Brain microvascular endothelial cell (primary cell): ENCODE data around the gene RAMP3.

ENCODE experiments used
- DNase-seq: peaks from one replicate; pipeline ENCODE4 v3.0.0-alpha.2; 2020
- H3K27ac ChIP-seq: fragments of 250-450 bp; sonication (Bioruptor Pico); 2 replicates; pipeline ENCODE4 v1.5.1; 2020; ENCODE audit warnings: mild to moderate bottlenecking, moderate library complexity
- H3K27me3 ChIP-seq: fragments of 250-450 bp; sonication (Bioruptor Pico); replicated peaks from 2 replicates; pipeline ENCODE4 v1.5.1; 2020; ENCODE audit warnings: mild to moderate bottlenecking
- H3K36me3 ChIP-seq: fragments of 250-450 bp; sonication (Bioruptor Pico); replicated peaks from 2 replicates; pipeline ENCODE4 v1.5.1; 2020; ENCODE audit warnings: mild to moderate bottlenecking
- H3K4me3 ChIP-seq: 2 replicates; pipeline ENCODE4 v1.5.1; 2011; ENCODE audit warnings: low read depth, mild to moderate bottlenecking, control low read depth, low read length, moderate library complexity
- in situ Hi-C: cut with HindIII; loops from 2 replicates; pipeline ENCODE4 v1.10.0; 2017; ENCODE audit warnings: low sequenced_read_pairs, low pct_ligation_motif_present
- TF ChIP-seq, protein P1 (sequence below): IDR thresholded peaks from 2 replicates; pipeline ENCODE4 v1.5.1; 2011; ENCODE audit warnings: low read depth, mild to moderate bottlenecking, moderate library complexity, low read length, control low read depth, inconsistent platforms; ENCODE audit errors: missing control alignments

The RAMP3 gene

GRCh38 chr7:45155941-45156340 lies 1.6 kb upstream of the RAMP3 start:
- Histone ChIP-seq H3K36me3 (no peaks in the 10 kb centered on the region), H3K27ac (no peak overlapping the region), H3K27me3 (peaks cover 22% of the 10 kb centered on the region), H3K4me3 (no peak overlapping the region)
- TF ChIP-seq, protein P1, sequence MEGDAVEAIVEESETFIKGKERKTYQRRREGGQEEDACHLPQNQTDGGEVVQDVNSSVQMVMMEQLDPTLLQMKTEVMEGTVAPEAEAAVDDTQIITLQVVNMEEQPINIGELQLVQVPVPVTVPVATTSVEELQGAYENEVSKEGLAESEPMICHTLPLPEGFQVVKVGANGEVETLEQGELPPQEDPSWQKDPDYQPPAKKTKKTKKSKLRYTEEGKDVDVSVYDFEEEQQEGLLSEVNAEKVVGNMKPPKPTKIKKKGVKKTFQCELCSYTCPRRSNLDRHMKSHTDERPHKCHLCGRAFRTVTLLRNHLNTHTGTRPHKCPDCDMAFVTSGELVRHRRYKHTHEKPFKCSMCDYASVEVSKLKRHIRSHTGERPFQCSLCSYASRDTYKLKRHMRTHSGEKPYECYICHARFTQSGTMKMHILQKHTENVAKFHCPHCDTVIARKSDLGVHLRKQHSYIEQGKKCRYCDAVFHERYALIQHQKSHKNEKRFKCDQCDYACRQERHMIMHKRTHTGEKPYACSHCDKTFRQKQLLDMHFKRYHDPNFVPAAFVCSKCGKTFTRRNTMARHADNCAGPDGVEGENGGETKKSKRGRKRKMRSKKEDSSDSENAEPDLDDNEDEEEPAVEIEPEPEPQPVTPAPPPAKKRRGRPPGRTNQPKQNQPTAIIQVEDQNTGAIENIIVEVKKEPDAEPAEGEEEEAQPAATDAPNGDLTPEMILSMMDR, result no peak
- in situ Hi-C loops, result no loop called here
- no peak for DNase-seq

- no peaks in the 10 kb centered on the region for H3K36me3 ChIP-seq
- in situ Hi-C loops, result no loop called here
- H3K4me3 ChIP-seq, result no peak overlapping the region
- H3K27ac ChIP-seq, result no peak overlapping the region
- DNase-seq, result no peak
- H3K27me3 ChIP-seq, result peaks cover 22% of the 10 kb centered on the region
- TF ChIP-seq, protein P1, result no peak
These were observed 897 bp upstream of the RAMP3 start for GRCh38 chr7:45156516-45157272.

DNA sequence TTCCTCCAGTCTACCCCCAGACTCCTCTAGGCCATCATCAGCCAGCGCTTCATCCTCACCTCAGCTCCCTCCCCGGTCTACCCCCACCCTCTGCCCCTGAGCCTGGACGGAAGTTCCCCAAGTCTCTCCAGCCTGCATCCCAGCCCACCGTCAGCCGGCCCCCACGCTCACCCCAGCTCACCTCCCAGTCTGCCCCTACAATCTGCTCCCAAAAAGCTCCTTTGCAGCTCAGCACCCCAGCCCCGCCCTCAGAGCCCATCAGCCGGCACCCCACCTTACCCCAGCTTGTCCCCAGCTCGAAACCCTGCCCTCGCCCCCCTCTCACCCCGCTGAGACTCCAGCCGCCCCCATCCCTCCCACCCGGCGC lies 322 bp upstream of the RAMP3 start:
- no peak overlapping the region for H3K27ac ChIP-seq

DNA sequence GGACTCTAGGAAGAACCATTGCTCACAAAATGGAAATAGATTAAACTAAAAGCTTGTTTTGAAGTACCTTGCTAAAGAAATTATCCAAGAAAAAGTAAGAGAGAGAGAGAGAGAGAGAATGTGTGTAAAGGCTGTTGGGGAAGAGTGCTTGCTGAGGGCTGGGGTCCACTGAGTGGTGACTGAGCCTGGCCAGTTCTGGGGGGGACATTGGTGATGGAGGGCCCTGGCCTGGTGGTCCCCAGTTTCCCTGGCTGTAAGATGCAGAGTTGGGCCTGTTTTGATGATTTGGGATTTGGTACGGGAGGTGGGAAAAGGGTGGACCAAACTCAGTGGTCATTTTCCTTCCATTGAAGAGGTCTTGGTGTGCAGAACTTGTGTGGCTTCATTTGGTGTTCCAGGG lies 880 bp downstream of the RAMP3 start:
- in situ Hi-C loops, result no loop called here
- H3K4me3 ChIP-seq, result no peak overlapping the region
- TF ChIP-seq, protein P1, result no peak
- no peak for DNase-seq
- peaks cover 22% of the 10 kb centered on the region for H3K27me3 ChIP-seq
- no peak overlapping the region for H3K27ac ChIP-seq
- no peaks in the 10 kb centered on the region for H3K36me3 ChIP-seq

More for the DNA sequence above, 322 bp upstream of the RAMP3 start:
- no peak for DNase-seq
- Histone ChIP-seq H3K36me3 (no peaks in the 10 kb centered on the region), H3K27me3 (peaks cover 22% of the 10 kb centered on the region), H3K4me3 (no peak overlapping the region)
- in situ Hi-C loops, result no loop called here
- TF ChIP-seq, protein P1, result no peak

DNA sequence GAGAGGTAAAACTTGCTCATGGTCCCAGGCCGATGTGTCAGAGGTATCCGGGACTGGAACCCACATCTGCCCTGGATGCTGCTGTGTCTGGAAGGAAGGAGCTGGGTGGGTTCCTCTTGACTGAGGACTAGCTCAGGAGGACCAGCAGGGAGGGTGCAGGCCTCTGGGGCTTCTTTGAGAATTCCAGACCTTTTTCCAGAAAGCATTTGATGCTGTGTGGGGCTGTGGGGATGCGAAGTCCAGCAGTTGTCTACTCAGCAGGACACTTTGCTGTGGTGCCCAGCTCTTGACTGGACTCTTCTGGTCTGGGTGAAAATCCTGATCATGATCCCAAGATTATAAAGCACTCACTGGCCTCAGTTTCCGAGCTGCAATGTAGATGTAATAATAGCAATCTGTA lies 1.7 kb downstream of the RAMP3 start:
- Histone ChIP-seq H3K4me3 (no peak overlapping the region), H3K27me3 (peaks cover 22% of the 10 kb centered on the region), H3K36me3 (no peaks in the 10 kb centered on the region), H3K27ac (no peak overlapping the region)
- in situ Hi-C loops, result no loop called here
- TF ChIP-seq, protein P1, result no peak
- DNase-seq, result no peak

GRCh38 chr7:45160417-45160881 lies 2.9 kb downstream of the RAMP3 start:
- Histone ChIP-seq H3K27ac (no peak overlapping the region), H3K4me3 (no peak overlapping the region), H3K36me3 (no peaks in the 10 kb centered on the region), H3K27me3 (peaks cover 22% of the 10 kb centered on the region)
- TF ChIP-seq, protein P1, result no peak
- DNase-seq, result no peak
- in situ Hi-C loops, result no loop called here
